Hepatocyte (in vitro differentiated cells): ENCODE measurements around the gene MTF1. TPM values are rescaled to one million over a fixed set of nuclear protein-coding genes. Genes with fewer than 3 reads are reported as not detected.

ENCODE experiments used
- DNase-seq: peaks from one replicate; pipeline ENCODE4 v3.0.0-alpha.2; 2016; ENCODE audit warnings: low spot score
- H2AFZ ChIP-seq: fragments of 200-600 bp; sonication (generic); 2 replicates; pipeline ENCODE4 v1.6.0; 2016; ENCODE audit warnings: antibody characterized with exemption, mild to moderate bottlenecking
- H3K27ac ChIP-seq: fragments of 200-600 bp; sonication (generic); 2 replicates; pipeline ENCODE4 v1.5.1; 2016; ENCODE audit warnings: mild to moderate bottlenecking
- H3K27me3 ChIP-seq: fragments of 200-600 bp; sonication (generic); 2 replicates; pipeline ENCODE4 v1.6.1; 2016
- H3K36me3 ChIP-seq: fragments of 200-600 bp; sonication (generic); replicated peaks from 2 replicates; pipeline ENCODE4 v1.5.1; 2016; ENCODE audit warnings: low read depth; ENCODE audit not compliant: insufficient read depth
- H3K4me1 ChIP-seq: fragments of 200-600 bp; sonication (generic); 2 replicates; pipeline ENCODE4 v1.5.1; 2016; ENCODE audit warnings: mild to moderate bottlenecking, moderate library complexity; ENCODE audit not compliant: insufficient read depth
- H3K4me2 ChIP-seq: fragments of 200-600 bp; sonication (generic); 2 replicates; pipeline ENCODE4 v1.6.0; 2016
- H3K4me3 ChIP-seq: fragments of 200-600 bp; sonication (generic); 2 replicates; pipeline ENCODE4 v1.5.1; 2016; ENCODE audit warnings: mild to moderate bottlenecking
- H3K79me2 ChIP-seq: fragments of 200-600 bp; sonication (generic); 2 replicates; pipeline ENCODE4 v1.6.0; 2017; ENCODE audit warnings: mild to moderate bottlenecking
- H3K9me2 ChIP-seq: fragments of 200-600 bp; sonication (generic); replicated peaks from 2 replicates; pipeline ENCODE4 v1.6.0; 2017; ENCODE audit warnings: mild to moderate bottlenecking; ENCODE audit not compliant: insufficient read depth
- H3K9me3 ChIP-seq: fragments of 200-600 bp; sonication (generic); 2 replicates; pipeline ENCODE4 v1.5.1; 2016; ENCODE audit warnings: low read depth, mild to moderate bottlenecking
- H4K20me1 ChIP-seq: fragments of 200-600 bp; sonication (generic); 2 replicates; pipeline ENCODE4 v1.6.0; 2016; ENCODE audit warnings: mild to moderate bottlenecking; ENCODE audit not compliant: insufficient read depth, poor library complexity, severe bottlenecking
- EZH2 ChIP-seq: fragments of 200-600 bp; sonication (generic); IDR thresholded peaks from 2 replicates; pipeline ENCODE4 v1.6.1; 2016; ENCODE audit warnings: antibody characterized with exemption, mild to moderate bottlenecking, borderline replicate concordance
- EZH2phosphoT487 ChIP-seq: fragments of 200-600 bp; sonication (generic); IDR thresholded peaks from one replicate; pipeline ENCODE4 v1.6.1; 2018; ENCODE audit warnings: antibody characterized with exemption, mild to moderate bottlenecking, low read depth, moderate library complexity; ENCODE audit not compliant: unreplicated experiment, severe bottlenecking
- WGBS: methylation state at CpG from one replicate; pipeline ENCODE4 v1.1.6; 2016; ENCODE audit warnings: low lambda C conversion rate; ENCODE audit errors: missing lambda C conversion rate; 5-methylcytosine and 5-hydroxymethylcytosine counted together
- polyA plus RNA-seq: library from polyadenylated mRNA; unstranded; fragments of >200 nt; fragmentation: Nextera tagmentation; extraction: Ambion mirVana; gene quantifications from 2 replicates; pipeline ENCODE4 v1.2.1, GENCODE V29; 2016
- total RNA-seq: library from RNA; depleted of rRNA; stranded (reverse); fragments of >200 nt; gene quantifications from 2 replicates; pipeline ENCODE4 v1.2.3, GENCODE V29; 2014
- TF ChIP-seq, protein P1 (sequence below): fragments of 200-600 bp; sonication (generic); IDR thresholded peaks from 2 replicates; pipeline ENCODE4 v1.5.1; 2016; ENCODE audit warnings: antibody characterized with exemption, mild to moderate bottlenecking; ENCODE audit not compliant: poor library complexity

MTF1 gene
- total and polyA plus RNA-seq, 2 experiments from 2014 or later: 5.0 to 5.1 TPM

DNA sequence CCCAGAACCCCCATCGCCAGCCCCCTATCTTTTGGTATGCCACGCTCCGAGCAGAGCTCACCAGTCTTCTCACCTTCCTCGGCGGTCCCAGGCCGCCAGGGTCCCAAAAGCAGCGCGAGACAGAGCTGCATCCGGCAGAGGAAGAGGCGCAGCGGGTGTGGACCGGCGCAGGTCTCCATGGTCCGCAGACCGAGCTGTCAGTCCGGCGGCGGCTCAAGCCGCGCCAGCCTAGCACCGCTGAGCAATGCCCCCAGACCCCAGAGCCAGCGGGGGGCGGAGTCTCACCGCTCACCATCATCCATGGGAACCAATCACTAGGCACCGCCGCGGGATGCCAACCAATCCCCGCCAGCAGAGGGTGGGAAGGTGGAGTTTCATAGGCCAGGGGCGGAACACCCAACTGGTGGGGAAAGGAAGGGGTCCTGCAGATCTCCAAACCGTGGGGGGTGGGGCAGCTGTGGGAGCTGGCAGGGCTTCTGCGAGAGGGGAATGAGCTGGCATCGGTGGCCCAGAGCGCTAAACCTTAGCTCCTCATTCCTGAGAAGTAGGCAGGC lies 94.4 kb downstream of the MTF1 start, which contains the start of gene EPHA10:
Gene EPHA10 (minus strand): TSS at position 233 of the 554 bp plus-strand sequence. CDS start 54 bp downstream, at position 179.
- 18% methylated on average over 32 of the region's 33 CpGs for WGBS
- DNase-seq: no peak
- no peak within 1 kb of the TSS for H3K27ac ChIP-seq
- H3K36me3 ChIP-seq: no peaks in the 10 kb centered on the region
- H3K4me2 ChIP-seq: no peak within 1 kb of the TSS
- H3K9me3 ChIP-seq: no peaks in the 10 kb centered on the region
- H3K4me1 ChIP-seq: no peaks in the 10 kb centered on the region
- no peak within 1 kb of the TSS for H3K4me3 ChIP-seq
- no peaks in the 10 kb centered on the region for H3K9me2 ChIP-seq
- TF ChIP-seq, protein P1, sequence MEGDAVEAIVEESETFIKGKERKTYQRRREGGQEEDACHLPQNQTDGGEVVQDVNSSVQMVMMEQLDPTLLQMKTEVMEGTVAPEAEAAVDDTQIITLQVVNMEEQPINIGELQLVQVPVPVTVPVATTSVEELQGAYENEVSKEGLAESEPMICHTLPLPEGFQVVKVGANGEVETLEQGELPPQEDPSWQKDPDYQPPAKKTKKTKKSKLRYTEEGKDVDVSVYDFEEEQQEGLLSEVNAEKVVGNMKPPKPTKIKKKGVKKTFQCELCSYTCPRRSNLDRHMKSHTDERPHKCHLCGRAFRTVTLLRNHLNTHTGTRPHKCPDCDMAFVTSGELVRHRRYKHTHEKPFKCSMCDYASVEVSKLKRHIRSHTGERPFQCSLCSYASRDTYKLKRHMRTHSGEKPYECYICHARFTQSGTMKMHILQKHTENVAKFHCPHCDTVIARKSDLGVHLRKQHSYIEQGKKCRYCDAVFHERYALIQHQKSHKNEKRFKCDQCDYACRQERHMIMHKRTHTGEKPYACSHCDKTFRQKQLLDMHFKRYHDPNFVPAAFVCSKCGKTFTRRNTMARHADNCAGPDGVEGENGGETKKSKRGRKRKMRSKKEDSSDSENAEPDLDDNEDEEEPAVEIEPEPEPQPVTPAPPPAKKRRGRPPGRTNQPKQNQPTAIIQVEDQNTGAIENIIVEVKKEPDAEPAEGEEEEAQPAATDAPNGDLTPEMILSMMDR: no peak
- no peak for TF ChIP-seq EZH2phosphoT487
- TF ChIP-seq EZH2: no peak
- H4K20me1 ChIP-seq: no peaks in the 10 kb centered on the region
- H3K27me3 ChIP-seq: peaks cover 81% of the 10 kb centered on the region
- no peak within 1 kb of the TSS for H2AFZ ChIP-seq
- no peaks in the 10 kb centered on the region for H3K79me2 ChIP-seq

DNA sequence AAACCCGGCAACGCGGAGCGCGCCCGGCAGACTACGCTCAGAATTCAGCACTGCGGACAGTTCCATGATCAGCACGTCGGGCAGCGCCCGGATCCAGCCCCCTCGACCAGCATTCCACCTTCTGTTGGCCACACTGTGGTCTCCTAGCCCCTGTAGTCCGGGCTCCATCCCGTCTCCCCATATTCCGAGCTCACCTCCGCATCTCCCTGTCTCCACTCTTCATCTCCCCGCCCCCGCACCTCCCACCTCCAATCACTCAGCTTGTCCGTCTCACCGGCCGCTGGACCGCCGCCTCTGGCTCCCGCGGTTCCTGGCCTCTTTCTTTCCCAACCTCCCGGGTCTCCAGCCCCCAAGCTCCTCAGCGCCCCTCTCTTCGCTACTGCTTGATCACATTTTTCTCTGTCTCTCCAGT lies 95.0 kb downstream of the MTF1 start:
- H3K27me3 ChIP-seq: peaks cover 82% of the 10 kb centered on the region
- H3K79me2 ChIP-seq: no peaks in the 10 kb centered on the region

DNA sequence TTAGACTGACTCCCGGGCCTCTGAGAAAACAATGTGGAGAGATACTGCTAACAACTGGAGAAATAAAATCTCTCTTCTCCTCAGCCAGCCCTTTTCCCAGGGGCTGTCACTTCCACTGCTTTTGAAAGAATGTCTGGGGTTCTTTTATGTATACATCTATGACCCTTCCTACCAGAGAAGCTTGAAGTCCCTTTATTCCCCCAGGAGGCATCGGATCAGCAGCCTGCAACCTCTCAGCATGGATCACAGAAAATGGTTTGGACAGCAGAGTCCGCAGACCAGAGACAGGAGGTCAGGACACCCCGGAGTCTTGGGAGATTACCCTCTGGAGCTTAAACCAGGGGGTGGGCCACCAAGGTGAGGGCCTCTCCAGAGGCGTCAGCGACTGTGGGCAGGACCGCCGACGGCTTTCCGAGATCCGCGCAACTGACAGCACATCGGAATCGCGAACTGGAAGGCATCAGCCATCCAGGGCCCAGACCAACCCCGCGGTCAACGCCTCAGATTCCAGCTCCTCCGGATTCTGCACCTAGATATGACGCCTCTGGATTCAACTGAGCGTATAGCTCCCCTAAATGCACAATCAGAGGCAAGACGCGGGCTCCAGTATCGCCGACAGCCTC lies 95.5 kb downstream of the MTF1 start:
- no peak for DNase-seq
- Histone ChIP-seq H2AFZ (no peak overlapping the region), H3K36me3 (no peaks in the 10 kb centered on the region), H3K9me2 (no peaks in the 10 kb centered on the region), H3K4me3 (no peak overlapping the region), H3K27ac (no peak overlapping the region), H4K20me1 (no peaks in the 10 kb centered on the region), H3K79me2 (no peaks in the 10 kb centered on the region), H3K4me1 (no peaks in the 10 kb centered on the region), H3K27me3 (peaks cover 82% of the 10 kb centered on the region), H3K9me3 (no peaks in the 10 kb centered on the region), H3K4me2 (no peak overlapping the region)
- TF ChIP-seq, protein P1: no peak
- TF ChIP-seq EZH2 (no peak), EZH2phosphoT487 (no peak)
- WGBS: 34% methylated on average over 25 of the region's 25 CpGs

More for the DNA sequence above, 95.0 kb downstream of the MTF1 start:
- DNase-seq: peak; percentile 78
- Histone ChIP-seq H3K36me3 (no peaks in the 10 kb centered on the region), H3K4me2 (no peak overlapping the region), H2AFZ (no peak overlapping the region), H3K27ac (no peak overlapping the region), H3K4me3 (no peak overlapping the region), H3K9me2 (no peaks in the 10 kb centered on the region), H3K4me1 (no peaks in the 10 kb centered on the region), H4K20me1 (no peaks in the 10 kb centered on the region), H3K9me3 (no peaks in the 10 kb centered on the region)
- WGBS: 16% methylated on average over 24 of the region's 29 CpGs
- TF ChIP-seq, protein P1: no peak
- TF ChIP-seq EZH2: peak; percentile 24
